ENCODE data around the gene TTC39B. TPM values are rescaled to one million over a fixed set of nuclear protein-coding genes. Genes with fewer than 3 reads are reported as not detected.

The TTC39B gene
- total RNA-seq, 2 donors from 2014 or later = 53.5 to 69.5 TPM

- Histone ChIP-seq H3K4me3 (ENCODE audit: low read length) (no peak overlapping the region), H3K27me3 (ENCODE audit: control insufficient read depth, insufficient read depth, low read length, poor library complexity, severe bottlenecking) (no peaks in the 10 kb centered on the region), H3K27ac (ENCODE audit: low read depth, low read length) (no peak overlapping the region), H3K36me3 (ENCODE audit: control insufficient read depth, insufficient read depth, low read length) (peaks cover 23% of the 10 kb centered on the region), H3K9ac (ENCODE audit: extremely low read depth, low read length, poor library complexity, severe bottlenecking) (no peak overlapping the region), H3K9me3 (ENCODE audit: control insufficient read depth, low read length) (peaks cover 5% of the 10 kb centered on the region), H3K4me1 (ENCODE audit: control insufficient read depth, insufficient read depth, low read length) (no peaks in the 10 kb centered on the region)
- DNase-seq = no peak
- TF ChIP-seq, protein P1, sequence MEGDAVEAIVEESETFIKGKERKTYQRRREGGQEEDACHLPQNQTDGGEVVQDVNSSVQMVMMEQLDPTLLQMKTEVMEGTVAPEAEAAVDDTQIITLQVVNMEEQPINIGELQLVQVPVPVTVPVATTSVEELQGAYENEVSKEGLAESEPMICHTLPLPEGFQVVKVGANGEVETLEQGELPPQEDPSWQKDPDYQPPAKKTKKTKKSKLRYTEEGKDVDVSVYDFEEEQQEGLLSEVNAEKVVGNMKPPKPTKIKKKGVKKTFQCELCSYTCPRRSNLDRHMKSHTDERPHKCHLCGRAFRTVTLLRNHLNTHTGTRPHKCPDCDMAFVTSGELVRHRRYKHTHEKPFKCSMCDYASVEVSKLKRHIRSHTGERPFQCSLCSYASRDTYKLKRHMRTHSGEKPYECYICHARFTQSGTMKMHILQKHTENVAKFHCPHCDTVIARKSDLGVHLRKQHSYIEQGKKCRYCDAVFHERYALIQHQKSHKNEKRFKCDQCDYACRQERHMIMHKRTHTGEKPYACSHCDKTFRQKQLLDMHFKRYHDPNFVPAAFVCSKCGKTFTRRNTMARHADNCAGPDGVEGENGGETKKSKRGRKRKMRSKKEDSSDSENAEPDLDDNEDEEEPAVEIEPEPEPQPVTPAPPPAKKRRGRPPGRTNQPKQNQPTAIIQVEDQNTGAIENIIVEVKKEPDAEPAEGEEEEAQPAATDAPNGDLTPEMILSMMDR (conservative IDR thresholded peaks at IDR 0.05) = no peak
- Mint-ChIP-seq H3K4me3 (no peak overlapping the region), H3K27me3 (ENCODE audit: insufficient read depth) (no peaks in the 10 kb centered on the region), H3K9me3 (peaks cover 2% of the 10 kb centered on the region), H3K27ac (peak overlapping the region; percentile 35), H3K4me1 (peaks cover 2% of the 10 kb centered on the region), H3K36me3 (ENCODE audit: low read depth) (peaks cover 54% of the 10 kb centered on the region)
- WGBS, 2 experiments (ENCODE audit: insufficient coverage in 1 of 2, insufficient read length in 1 of 2) = 100% methylated on average over 1 of the region's 1 CpG; no CpG with 5 or more reads in 1 of the 2 experiments
Observed at GRCh38 chr9:15262581-15262980, 44.4 kb downstream of the TTC39B start.

- peaks cover 16% of the 10 kb centered on the region for H3K9me3 ChIP-seq (ENCODE audit: control insufficient read depth, low read length)
- H3K9me3 Mint-ChIP-seq = peaks cover 3% of the 10 kb centered on the region
- no peak for DNase-seq
- no peak overlapping the region for H3K4me3 ChIP-seq (ENCODE audit: low read length)
- H3K4me1 ChIP-seq (ENCODE audit: control insufficient read depth, insufficient read depth, low read length) = no peaks in the 10 kb centered on the region
- H3K27me3 ChIP-seq (ENCODE audit: control insufficient read depth, insufficient read depth, low read length, poor library complexity, severe bottlenecking) = no peaks in the 10 kb centered on the region
- no peaks in the 10 kb centered on the region for H3K27me3 Mint-ChIP-seq (ENCODE audit: insufficient read depth)
- peaks cover 3% of the 10 kb centered on the region for H3K4me1 Mint-ChIP-seq
- peaks cover 17% of the 10 kb centered on the region for H3K36me3 ChIP-seq (ENCODE audit: control insufficient read depth, insufficient read depth, low read length)
- H3K9ac ChIP-seq (ENCODE audit: extremely low read depth, low read length, poor library complexity, severe bottlenecking) = no peak overlapping the region
- peaks cover 42% of the 10 kb centered on the region for H3K36me3 Mint-ChIP-seq (ENCODE audit: low read depth)
- no peak overlapping the region for H3K4me3 Mint-ChIP-seq
- TF ChIP-seq, protein P1 (conservative IDR thresholded peaks at IDR 0.05) = no peak
- 97 to 99% methylated on average over 4 of the region's 4 CpGs for WGBS, 2 experiments (ENCODE audit: insufficient coverage in 1 of 2, insufficient read length in 1 of 2)
- H3K27ac ChIP-seq (ENCODE audit: low read depth, low read length) = no peak overlapping the region
- no peak overlapping the region for H3K27ac Mint-ChIP-seq
Observed at GRCh38 chr9:15256426-15256825, 50.6 kb downstream of the TTC39B start.

- Histone ChIP-seq H3K4me1 (ENCODE audit: control insufficient read depth, insufficient read depth, low read length) (peaks cover 8% of the 10 kb centered on the region), H3K9ac (ENCODE audit: extremely low read depth, low read length, poor library complexity, severe bottlenecking) (no peak overlapping the region), H3K36me3 (ENCODE audit: control insufficient read depth, insufficient read depth, low read length) (peaks cover 9% of the 10 kb centered on the region), H3K27ac (ENCODE audit: low read depth, low read length) (no peak overlapping the region), H3K9me3 (ENCODE audit: control insufficient read depth, low read length) (peaks cover 16% of the 10 kb centered on the region), H3K4me3 (ENCODE audit: low read length) (no peak overlapping the region), H3K27me3 (ENCODE audit: control insufficient read depth, insufficient read depth, low read length, poor library complexity, severe bottlenecking) (no peaks in the 10 kb centered on the region)
- no peak for DNase-seq
- peak overlapping the region; percentile 59 for H3K27ac Mint-ChIP-seq
- peaks cover 28% of the 10 kb centered on the region for H3K36me3 Mint-ChIP-seq (ENCODE audit: low read depth)
- TF ChIP-seq, protein P1 (conservative IDR thresholded peaks at IDR 0.05) = no peak
- H3K4me1 Mint-ChIP-seq = peaks cover 22% of the 10 kb centered on the region
- H3K9me3 Mint-ChIP-seq = peaks cover 3% of the 10 kb centered on the region
- WGBS, 2 experiments (ENCODE audit: insufficient coverage in 1 of 2, insufficient read length in 1 of 2) = 88% methylated on average over 1 of the region's 1 CpG; no CpG with 5 or more reads in 1 of the 2 experiments
- no peaks in the 10 kb centered on the region for H3K27me3 Mint-ChIP-seq (ENCODE audit: insufficient read depth)
- H3K4me3 Mint-ChIP-seq = no peak overlapping the region
Observed at GRCh38 chr9:15253786-15254185, 53.2 kb downstream of the TTC39B start.

Data from endodermal cell (in vitro differentiated cells).